Memory B cell (primary cell): Measurements from ENCODE around the gene VIL1.

Experiments
- ATAC-seq: fragments of 150-1000 bp; cut with Tn5 transposase; 2 replicates; pipeline ENCODE4 v1.10.0; 2021; ENCODE audit warnings: low read depth, mild to moderate bottlenecking, moderate library complexity
- DNase-seq, 2 donors: peaks; one replicate each; pipeline ENCODE4 v3.0.0; 2022; ENCODE audit warnings: low spot score in 2 of 2
- H3K27ac Mint-ChIP-seq: one replicate; pipeline ENCODE4 v1.8.0; 2022; ENCODE audit warnings: mild to moderate bottlenecking, moderate library complexity, mixed read lengths
- H3K27me3 Mint-ChIP-seq: one replicate; pipeline ENCODE4 v1.8.0; 2022; ENCODE audit warnings: mixed read lengths
- H3K36me3 Mint-ChIP-seq: one replicate; pipeline ENCODE4 v1.8.0; 2022; ENCODE audit warnings: mild to moderate bottlenecking, mixed read lengths
- H3K4me1 Mint-ChIP-seq: one replicate; pipeline ENCODE4 v1.8.0; 2022; ENCODE audit warnings: mixed read lengths
- H3K4me3 Mint-ChIP-seq: one replicate; pipeline ENCODE4 v1.8.0; 2022; ENCODE audit warnings: mild to moderate bottlenecking, moderate library complexity, mixed read lengths
- H3K9me3 Mint-ChIP-seq: one replicate; pipeline ENCODE4 v1.8.0; 2022; ENCODE audit warnings: mixed read lengths

VIL1 gene

DNA sequence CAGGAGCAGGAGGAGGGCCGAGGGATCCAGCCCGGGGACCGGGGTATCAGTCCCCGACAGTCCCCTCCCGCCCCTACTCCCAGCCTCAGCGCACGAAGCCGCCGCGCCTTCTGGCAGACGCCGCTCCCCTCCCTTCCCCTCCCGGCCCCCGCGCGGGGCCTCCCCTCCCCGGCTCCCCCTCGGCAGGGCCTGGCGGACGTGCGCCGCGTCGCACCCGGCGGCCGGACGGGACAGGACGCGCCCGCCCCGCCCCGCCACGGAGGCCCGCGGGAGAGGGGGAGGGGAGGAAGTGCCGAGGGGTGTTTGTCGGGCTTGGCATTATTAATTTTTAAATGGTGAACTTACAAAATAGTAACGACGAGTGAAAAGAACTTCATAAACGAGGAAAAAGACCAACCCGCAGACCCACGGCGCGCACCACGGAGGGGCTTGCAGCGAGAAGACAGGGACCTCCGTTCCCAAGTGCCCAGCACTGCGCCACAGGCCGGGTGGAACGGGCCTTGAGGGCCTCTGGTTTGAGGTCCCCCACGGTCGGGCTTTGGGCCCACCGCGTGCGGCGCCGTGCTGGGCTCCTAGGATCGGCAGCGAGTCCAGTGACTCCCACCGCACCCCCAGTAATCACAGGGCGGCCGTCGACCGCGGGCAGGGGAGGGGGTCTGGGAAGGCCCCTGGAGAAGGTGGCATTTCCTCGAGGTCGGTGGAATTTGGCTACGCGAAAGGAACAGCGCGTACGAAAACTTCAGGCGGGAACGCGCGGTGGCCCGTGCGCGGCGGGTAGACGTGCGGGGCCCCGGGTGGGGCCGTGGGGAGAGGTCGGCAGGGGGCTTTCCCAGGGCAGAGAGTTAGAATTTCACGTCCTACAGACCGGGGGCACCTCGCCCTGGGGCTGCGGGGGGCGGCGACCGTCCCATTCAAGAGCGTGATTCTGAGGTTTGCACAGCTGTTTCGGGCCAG lies 20.2 kb upstream of the VIL1 start:
- ATAC-seq (peak; percentile 0), DNase-seq (peak; percentile 32 to 59)
- Mint-ChIP-seq H3K27me3 (no peaks in the 10 kb centered on the region), H3K36me3 (peaks cover 9% of the 10 kb centered on the region), H3K4me1 (peaks cover 26% of the 10 kb centered on the region), H3K27ac (peak overlapping the region; percentile 94), H3K4me3 (peak overlapping the region; percentile 74), H3K9me3 (no peaks in the 10 kb centered on the region)

DNA sequence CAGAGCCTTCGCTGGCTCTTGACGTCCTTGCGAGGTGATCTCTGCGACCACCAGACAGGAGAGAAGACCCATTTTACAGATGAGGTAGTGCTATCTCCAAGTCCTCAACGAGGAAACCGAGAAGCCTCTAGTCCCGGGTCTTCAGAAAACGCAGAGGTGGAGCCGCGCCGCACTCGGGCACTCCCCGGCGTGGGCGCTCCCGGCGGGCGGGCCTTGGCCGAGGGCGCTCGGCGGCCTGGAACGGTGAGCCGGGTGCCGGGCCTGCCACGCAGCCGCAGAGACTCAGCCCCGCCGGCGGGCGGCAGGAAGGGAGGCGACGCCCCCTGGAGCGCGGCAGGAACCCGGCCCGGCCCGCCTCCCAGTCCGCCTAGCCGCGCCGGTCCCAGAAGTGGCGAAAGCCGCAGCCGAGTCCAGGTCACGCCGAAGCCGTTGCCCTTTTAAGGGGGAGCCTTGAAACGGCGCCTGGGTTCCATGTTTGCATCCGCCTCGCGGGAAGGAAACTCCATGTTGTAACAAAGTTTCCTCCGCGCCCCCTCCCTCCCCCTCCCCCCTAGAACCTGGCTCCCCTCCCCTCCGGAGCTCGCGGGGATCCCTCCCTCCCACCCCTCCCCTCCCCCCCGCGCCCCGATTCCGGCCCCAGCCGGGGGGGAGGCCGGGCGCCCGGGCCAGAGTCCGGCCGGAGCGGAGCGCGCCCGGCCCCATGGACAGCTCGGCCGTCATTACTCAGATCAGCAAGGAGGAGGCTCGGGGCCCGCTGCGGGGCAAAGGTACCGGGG lies 19.3 kb upstream of the VIL1 start, which contains the start of gene CTDSP1:
Gene CTDSP1, plus strand, starts transcription at position 478 of the 776 bp plus-strand sequence. Its CDS starts 223 bp downstream, at position 701.
- H3K36me3 Mint-ChIP-seq = peaks cover 15% of the 10 kb centered on the region
- no peaks in the 10 kb centered on the region for H3K9me3 Mint-ChIP-seq
- DNase-seq (peak; percentile 81 to 92), ATAC-seq (peak; percentile 39)
- H3K27me3 Mint-ChIP-seq = no peaks in the 10 kb centered on the region
- H3K4me3 Mint-ChIP-seq = peak within 1 kb of the TSS; percentile 95
- peak within 1 kb of the TSS; percentile 79 for H3K27ac Mint-ChIP-seq
- H3K4me1 Mint-ChIP-seq = peaks cover 27% of the 10 kb centered on the region

DNA sequence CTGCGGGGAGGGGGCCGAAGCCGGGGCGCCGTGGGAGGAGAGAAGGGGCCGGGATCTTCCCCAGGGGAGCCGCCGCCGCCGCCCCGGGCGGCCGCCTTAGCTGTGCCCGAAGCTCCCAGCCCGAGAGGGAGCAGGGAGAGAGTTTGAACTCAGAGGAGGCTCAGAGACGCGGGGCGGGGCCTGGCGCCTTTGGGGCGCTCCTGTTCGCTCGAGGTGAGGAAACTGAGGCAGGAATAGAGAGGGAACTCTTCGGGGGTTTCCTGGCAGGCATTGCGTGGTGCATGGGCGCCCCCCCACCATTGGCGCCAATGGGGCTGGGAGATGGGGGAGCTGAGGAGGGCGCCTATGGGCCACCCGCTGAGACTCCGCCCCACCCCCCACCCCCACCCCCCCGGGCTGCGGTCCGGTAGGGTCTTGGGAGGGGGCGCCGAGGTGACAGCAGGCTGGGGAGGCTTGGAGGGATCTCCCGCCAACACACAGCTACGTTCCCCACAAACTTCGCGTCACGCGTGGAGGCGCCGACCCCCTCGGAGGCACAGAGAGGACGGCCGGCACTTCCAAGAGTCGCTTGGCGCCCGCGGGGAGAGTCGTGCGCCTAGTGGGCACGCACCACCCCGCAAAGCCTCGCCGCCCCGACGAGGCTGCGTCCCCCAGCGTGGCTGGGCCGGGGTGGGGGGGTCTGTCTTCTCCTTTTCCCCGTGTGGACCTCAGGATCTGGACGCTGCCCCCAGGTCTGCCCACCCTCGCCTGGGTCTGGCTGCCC lies 18.6 kb upstream of the VIL1 start:
- DNase-seq (peak in 1 of 2 donors; percentile 41), ATAC-seq (no peak)
- Mint-ChIP-seq H3K27ac (peak overlapping the region; percentile 79), H3K36me3 (peaks cover 19% of the 10 kb centered on the region), H3K4me1 (peaks cover 28% of the 10 kb centered on the region), H3K9me3 (no peaks in the 10 kb centered on the region), H3K4me3 (peak overlapping the region; percentile 95), H3K27me3 (no peaks in the 10 kb centered on the region)

DNA sequence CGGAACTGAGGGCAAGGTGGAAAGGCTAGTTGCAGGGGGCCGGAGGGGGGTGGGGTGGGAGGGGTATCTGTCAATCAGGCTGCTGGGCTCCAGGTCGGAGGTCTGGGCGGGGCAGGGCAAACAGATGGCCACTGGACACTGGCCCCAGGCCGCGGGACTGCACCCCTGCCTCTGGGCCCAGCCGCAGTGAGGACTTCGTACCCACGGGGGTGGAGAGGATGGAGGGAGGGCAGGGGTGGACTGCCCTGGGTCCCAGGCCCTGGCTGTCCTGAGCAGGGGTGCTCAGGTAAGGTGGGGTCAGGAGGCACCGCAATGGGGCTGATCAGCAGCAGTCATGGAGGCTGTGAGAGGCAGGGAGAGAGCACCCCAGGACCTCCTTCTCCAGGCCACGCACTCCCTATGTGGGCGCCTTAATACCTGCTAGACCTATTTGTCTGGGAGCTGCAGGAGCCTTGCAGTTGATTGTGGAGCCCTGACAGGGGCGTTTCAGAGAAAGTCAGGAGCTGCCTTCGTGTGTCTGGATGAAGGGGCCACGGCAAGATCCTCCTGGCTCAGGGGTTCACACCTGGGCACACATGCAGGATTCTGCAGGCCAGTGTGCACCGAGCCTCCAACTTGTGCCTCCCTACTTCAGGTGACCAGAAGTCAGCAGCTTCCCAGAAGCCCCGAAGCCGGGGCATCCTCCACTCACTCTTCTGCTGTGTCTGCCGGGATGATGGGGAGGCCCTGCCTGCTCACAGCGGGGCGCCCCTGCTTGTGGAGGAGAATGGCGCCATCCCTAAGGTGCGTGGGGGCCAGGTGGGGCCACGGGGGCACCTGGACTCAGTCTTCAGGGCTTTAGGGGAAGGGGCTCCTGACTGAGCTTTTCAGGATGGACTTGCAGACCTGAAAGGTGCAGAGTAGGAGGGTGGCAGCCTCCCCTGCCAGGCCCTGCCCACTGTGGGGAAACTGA lies 17.7 kb upstream of the VIL1 start:
- Mint-ChIP-seq H3K9me3 (no peaks in the 10 kb centered on the region), H3K36me3 (peaks cover 19% of the 10 kb centered on the region), H3K4me1 (peaks cover 34% of the 10 kb centered on the region), H3K27me3 (no peaks in the 10 kb centered on the region), H3K27ac (no peak overlapping the region), H3K4me3 (peak overlapping the region; percentile 95)
- no peak for ATAC-seq
- no peak for DNase-seq

DNA sequence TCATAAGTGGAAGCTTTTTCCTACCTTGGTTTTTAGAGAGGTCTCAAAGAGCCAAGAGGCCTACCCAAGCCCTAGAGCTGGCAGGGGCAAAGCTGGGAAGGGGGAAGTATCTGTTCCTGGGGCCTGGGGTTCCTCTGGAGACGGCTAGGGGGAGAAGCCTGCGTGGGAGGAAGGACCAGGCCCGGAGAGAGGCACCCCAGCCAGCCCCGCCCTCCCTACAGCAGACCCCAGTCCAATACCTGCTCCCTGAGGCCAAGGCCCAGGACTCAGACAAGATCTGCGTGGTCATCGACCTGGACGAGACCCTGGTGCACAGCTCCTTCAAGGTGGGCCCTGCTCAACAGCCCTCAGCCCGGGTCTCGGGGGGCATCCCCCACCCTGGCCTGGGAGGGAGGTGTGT lies 17.0 kb upstream of the VIL1 start:
- no peak for ATAC-seq
- Mint-ChIP-seq H3K4me1 (peaks cover 31% of the 10 kb centered on the region), H3K4me3 (peak overlapping the region; percentile 95), H3K27me3 (no peaks in the 10 kb centered on the region), H3K36me3 (peaks cover 19% of the 10 kb centered on the region), H3K27ac (no peak overlapping the region), H3K9me3 (no peaks in the 10 kb centered on the region)
- DNase-seq = no peak

DNA sequence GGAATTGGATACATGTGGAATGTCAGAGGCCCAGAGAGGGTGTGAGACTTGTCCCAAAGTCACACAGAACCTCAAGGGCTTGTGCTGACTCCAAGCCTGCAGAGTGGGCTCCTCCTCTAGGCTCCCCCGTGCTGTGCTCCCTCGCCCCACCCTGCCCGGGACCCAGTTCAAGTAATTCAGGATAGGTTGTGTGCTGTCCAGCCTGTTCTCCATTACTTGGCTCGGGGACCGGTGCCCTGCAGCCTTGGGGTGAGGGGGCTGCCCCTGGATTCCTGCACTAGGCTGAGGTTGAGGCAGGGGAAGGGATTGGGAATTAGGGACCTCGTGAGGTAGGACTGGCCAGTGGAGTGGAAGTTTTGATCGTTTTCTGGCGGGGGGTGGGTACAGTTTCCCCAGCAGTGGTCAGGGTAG lies 16.4 kb upstream of the VIL1 start:
- DNase-seq (no peak), ATAC-seq (no peak)
- Mint-ChIP-seq H3K4me1 (peaks cover 34% of the 10 kb centered on the region), H3K9me3 (no peaks in the 10 kb centered on the region), H3K27me3 (no peaks in the 10 kb centered on the region), H3K27ac (no peak overlapping the region), H3K4me3 (no peak overlapping the region), H3K36me3 (peaks cover 19% of the 10 kb centered on the region)

DNA sequence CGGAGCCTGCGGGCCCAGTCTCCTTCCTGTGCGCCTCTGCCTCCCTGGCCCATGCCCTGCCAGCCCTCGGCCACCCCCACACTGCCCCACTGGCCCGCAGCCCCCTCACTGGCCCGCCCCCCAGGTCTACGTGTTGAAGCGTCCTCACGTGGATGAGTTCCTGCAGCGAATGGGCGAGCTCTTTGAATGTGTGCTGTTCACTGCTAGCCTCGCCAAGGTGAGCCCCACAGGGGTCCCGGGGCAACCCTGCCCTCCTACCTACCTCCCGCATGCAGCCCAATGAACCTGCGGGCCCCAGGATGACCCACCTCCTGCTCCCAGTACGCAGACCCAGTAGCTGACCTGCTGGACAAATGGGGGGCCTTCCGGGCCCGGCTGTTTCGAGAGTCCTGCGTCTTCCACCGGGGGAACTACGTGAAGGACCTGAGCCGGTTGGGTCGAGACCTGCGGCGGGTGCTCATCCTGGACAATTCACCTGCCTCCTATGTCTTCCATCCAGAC lies 16.0 kb upstream of the VIL1 start:
- H3K4me3 Mint-ChIP-seq = no peak overlapping the region
- H3K4me1 Mint-ChIP-seq = peaks cover 29% of the 10 kb centered on the region
- H3K36me3 Mint-ChIP-seq = peaks cover 19% of the 10 kb centered on the region
- no peaks in the 10 kb centered on the region for H3K27me3 Mint-ChIP-seq
- ATAC-seq = no peak
- peak overlapping the region; percentile 31 for H3K27ac Mint-ChIP-seq
- H3K9me3 Mint-ChIP-seq = no peaks in the 10 kb centered on the region
- DNase-seq = no peak

DNA sequence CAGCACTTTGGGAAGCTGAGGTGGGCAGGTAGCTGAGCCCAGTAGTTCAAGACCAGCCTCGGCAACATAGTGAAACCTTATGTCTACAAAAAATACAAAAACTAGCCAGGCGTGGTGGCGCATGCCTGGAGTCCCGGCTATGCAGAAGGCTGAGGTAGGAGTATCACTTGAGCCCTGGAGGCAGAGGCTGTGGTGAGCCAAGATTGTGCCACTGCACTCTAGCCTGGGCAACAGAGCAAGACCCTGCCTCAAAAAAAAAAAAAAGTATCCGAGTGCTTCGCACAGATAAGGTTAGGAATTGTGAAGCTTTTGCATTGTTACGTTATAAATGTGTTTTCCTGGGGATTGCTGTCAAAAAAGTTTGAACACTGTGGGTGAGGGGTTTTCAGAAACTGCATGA lies 15.1 kb upstream of the VIL1 start:
- DNase-seq (no peak), ATAC-seq (no peak)
- Mint-ChIP-seq H3K9me3 (no peaks in the 10 kb centered on the region), H3K27ac (no peak overlapping the region), H3K4me1 (peaks cover 28% of the 10 kb centered on the region), H3K4me3 (no peak overlapping the region), H3K36me3 (peaks cover 19% of the 10 kb centered on the region), H3K27me3 (no peaks in the 10 kb centered on the region)

DNA sequence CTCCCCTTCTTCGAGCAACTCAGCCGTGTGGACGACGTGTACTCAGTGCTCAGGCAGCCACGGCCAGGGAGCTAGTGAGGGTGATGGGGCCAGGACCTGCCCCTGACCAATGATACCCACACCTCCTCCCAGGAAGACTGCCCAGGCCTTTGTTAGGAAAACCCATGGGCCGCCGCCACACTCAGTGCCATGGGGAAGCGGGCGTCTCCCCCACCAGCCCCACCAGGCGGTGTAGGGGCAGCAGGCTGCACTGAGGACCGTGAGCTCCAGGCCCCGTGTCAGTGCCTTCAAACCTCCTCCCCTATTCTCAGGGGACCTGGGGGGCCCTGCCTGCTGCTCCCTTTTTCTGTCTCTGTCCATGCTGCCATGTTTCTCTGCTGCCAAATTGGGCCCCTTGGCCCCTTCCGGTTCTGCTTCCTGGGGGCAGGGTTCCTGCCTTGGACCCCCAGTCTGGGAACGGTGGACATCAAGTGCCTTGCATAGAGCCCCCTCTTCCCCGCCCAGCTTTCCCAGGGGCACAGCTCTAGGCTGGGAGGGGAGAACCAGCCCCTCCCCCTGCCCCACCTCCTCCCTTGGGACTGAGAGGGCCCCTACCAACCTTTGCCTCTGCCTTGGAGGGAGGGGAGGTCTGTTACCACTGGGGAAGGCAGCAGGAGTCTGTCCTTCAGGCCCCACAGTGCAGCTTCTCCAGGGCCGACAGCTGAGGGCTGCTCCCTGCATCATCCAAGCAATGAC lies 14.4 kb upstream of the VIL1 start:
- DNase-seq = no peak
- H3K9me3 Mint-ChIP-seq = no peaks in the 10 kb centered on the region
- no peaks in the 10 kb centered on the region for H3K27me3 Mint-ChIP-seq
- peaks cover 19% of the 10 kb centered on the region for H3K36me3 Mint-ChIP-seq
- no peak overlapping the region for H3K4me3 Mint-ChIP-seq
- ATAC-seq = no peak
- peaks cover 28% of the 10 kb centered on the region for H3K4me1 Mint-ChIP-seq
- H3K27ac Mint-ChIP-seq = no peak overlapping the region

DNA sequence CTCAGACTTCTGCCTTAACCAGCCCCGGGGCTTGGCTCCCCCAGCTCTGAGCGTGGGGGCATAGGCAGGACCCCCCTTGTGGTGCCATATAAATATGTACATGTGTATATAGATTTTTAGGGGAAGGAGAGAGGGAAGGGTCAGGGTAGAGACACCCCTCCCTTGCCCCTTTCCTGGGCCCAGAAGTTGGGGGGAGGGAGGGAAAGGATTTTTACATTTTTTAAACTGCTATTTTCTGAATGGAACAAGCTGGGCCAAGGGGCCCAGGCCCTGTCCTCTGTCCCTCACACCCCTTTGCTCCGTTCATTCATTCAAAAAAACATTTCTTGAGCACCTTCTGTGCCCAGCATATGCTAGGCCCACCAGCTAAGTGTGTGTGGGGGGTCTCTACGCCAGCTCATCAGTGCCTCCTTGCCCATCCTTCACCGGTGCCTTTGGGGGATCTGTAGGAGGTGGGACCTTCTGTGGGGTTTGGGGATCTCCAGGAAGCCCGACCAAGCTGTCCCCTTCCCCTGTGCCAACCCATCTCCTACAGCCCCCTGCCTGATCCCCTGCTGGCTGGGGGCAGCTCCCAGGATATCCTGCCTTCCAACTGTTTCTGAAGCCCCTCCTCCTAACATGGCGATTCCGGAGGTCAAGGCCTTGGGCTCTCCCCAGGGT lies 13.7 kb upstream of the VIL1 start:
- no peaks in the 10 kb centered on the region for H3K27me3 Mint-ChIP-seq
- DNase-seq (no peak), ATAC-seq (no peak)
- H3K36me3 Mint-ChIP-seq = peaks cover 19% of the 10 kb centered on the region
- H3K4me1 Mint-ChIP-seq = peaks cover 28% of the 10 kb centered on the region
- H3K9me3 Mint-ChIP-seq = no peaks in the 10 kb centered on the region
- peak overlapping the region; percentile 87 for H3K27ac Mint-ChIP-seq
- peak overlapping the region; percentile 82 for H3K4me3 Mint-ChIP-seq

DNA sequence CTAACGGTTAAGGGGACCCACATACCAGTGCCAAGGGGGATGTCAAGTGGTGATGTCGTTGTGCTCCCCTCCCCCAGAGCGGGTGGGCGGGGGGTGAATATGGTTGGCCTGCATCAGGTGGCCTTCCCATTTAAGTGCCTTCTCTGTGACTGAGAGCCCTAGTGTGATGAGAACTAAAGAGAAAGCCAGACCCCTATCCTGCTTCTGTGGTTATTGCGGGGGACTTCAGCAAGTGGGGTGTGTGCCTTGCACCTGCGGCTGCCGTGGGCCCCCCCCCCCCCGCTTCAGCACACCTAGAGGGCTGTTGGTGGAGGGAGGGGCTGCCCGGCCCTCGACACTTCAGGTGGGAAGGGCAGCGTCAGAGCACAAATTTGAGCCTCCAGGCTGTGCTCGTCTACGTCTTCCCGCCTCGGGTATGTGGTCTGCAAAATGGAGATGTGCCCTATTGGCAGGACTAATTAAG lies 13.1 kb upstream of the VIL1 start:
- ATAC-seq (peak; percentile 8), DNase-seq (no peak)
- Mint-ChIP-seq H3K27me3 (no peaks in the 10 kb centered on the region), H3K9me3 (no peaks in the 10 kb centered on the region), H3K36me3 (peaks cover 19% of the 10 kb centered on the region), H3K4me1 (peaks cover 28% of the 10 kb centered on the region), H3K27ac (peak overlapping the region; percentile 87), H3K4me3 (peak overlapping the region; percentile 82)
